Activated T-helper 1 cell treated with anti-CD3 and anti-CD28 coated beads, Interleukin-2, amount 50 U/mL, for 16 hours (primary cell): ENCODE results near the gene CHAF1A.

ENCODE experiments used
- DNase-seq, 2 donors: peaks; one replicate each; pipeline ENCODE4 v3.0.0-alpha.2; 2020; ENCODE audit warnings: low read depth in 1 of 2, low spot score in 1 of 2

The CHAF1A gene

DNA sequence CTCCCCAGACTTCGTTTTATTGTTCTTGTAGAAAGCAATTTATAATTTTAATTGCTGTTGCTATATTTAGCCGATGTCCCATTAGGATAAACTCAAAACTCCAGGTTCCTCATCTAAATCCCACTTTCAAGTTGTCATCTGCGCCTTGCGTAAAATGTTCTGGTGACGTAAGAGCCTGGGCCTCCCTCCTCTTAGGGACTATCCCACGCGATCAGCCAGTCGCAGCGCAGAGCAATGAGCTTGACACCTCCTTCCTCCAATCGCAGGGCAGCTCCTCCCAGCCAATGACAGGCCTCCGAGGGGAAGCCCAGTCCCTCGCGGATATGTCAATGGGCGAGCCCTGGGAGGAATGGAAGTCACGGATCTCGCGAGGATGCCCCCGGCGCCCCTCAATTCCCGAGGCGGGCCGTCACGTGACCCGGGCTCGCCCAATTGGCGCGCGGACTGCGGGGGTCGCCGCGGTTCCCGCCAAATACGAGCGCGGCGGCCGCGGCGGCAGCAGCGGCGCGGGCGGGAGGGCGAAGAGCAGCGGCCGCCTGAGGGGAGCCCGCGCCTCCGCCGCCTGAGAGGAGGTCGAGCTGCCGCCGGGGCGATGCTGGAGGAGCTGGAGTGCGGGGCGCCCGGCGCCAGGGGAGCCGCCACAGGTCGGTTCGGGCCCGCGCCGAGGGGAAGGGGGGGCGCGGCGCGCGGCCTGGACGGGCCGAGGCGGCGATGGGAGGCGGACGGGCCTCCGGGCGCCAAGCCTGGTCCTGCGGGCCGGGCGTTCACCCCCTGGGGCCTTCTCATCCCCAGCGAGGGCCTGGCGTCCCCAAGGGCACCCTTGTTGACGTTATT, at the start of gene CHAF1A:
Gene CHAF1A, plus strand, starts transcription at position 470 of the 834 bp plus-strand sequence. Its CDS starts 123 bp downstream, at position 593.
- peak; percentile 96 to 98 for DNase-seq

GRCh38 chr19:4352701-4353121, 49.7 kb upstream of the CHAF1A start:
- DNase-seq, result peak in 1 of 2 donors; percentile 37

DNA sequence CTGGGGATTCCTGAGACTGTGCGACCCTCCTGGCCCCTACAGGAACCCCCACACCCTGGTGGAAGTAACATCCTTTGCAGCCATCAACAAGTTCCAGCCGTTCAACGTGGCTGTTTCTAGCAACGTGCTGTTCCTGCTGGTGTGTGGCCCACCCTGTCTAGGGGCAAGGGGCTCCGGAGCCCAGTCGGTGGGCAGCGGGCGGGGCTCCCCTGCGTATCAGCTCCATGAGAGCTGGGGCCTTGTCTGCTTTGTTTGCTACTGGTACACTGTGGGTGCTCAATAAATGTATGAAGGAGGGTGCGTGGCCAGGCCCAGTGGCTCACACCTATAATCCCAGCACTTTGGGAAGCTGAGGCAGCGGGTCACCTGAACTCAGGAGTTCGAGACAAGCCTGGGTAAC, 48.2 kb upstream of the CHAF1A start:
- DNase-seq, result no peak

DNA sequence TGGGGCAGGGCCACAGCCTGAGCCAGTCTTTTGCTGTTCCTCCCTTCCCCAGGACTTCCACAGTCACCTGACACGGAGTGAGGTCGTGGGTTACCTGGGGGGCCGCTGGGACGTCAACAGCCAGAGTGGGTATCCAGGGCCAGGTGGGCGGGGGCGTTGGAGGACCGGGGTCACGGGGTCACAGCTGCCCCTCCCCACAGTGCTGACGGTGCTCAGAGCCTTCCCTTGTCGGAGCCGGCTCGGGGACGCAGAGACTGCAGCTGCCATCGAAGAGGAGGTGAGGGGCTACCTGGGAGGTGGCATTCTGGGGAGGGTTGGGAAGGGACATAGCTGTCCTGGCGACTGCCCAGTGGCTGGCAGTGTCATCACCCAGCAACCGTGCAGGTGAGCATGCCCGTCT, 47.5 kb upstream of the CHAF1A start:
- DNase-seq, result no peak

DNA sequence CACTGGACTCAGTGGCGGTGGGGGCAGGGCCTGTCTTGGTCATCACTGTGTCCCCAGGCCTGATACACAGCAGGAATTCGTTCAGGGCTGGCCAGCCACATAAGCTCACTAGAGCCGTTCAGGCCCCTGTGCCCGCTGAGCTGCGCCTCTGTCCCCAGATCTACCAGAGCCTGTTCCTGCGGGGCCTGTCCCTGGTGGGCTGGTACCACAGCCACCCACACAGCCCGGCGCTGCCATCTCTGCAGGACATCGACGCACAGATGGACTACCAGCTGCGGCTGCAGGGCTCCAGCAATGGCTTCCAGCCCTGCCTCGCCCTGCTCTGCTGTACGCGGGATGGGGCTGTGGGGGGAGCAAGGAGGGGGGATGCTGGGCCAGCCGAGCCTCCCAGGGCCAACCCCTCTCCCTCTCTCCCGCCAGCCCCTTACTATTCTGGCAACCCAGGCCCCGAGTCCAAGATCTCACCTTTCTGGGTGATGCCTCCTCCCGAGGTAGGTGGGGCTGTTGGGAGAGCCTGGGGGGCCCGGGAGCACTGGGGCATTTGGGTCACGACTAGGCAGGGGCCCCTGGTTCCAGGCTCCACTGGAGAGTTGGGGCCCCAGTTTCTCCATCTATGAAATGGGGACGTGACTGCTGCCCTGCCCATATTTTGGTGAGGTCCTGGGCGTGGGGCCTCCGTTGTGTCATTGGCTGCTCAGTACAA, 45.2 kb upstream of the CHAF1A start:
- no peak for DNase-seq

- no peak for DNase-seq
These were observed 44.5 kb upstream of the CHAF1A start for GRCh38 chr19:4357921-4358326.

DNA sequence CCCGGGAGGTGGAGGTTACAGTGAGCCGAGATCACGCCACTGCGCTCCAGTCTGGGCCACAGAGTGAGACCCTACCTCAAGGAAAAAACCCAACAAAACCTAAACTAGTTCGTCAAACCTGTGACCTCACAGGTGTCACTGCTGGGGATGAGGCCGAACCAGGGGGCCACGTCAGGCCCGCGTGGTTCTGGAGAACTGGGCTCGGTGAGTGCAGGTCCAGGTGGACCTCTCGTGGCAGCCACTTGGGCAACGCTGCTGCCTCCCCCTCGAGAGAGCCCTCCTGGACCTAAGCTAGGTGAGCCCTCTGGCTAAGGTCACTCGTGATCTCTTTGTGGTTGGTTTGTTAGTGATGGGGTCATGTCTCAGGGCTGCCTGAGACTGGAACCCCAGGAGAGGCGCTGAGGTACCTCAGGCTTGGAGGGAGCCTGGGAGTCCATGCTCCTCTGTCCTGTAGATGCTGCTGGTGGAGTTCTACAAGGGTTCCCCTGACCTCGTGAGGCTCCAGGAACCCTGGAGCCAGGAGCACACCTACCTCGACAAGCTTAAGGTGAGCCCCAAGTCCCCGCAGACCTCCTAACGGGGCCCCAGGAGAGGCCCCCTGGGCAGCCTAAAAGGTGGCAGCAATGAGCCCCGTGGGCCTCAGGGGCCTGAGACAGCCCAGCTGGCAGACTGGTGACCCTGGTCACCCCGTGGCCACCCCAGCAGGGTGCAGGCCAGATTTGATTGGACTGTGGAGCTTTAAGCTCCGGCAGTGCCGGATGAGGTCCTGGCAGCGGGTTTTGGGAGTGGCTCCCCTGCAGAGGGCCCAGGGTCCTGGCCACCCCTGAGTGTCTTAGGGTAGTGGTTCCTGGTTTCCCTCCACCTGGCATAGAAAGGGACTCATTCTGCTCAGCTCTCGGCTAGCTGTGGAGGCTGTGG, 43.5 kb upstream of the CHAF1A start:
- DNase-seq, result no peak

GRCh38 chr19:4359627-4360000, 42.8 kb upstream of the CHAF1A start:
- no peak for DNase-seq

DNA sequence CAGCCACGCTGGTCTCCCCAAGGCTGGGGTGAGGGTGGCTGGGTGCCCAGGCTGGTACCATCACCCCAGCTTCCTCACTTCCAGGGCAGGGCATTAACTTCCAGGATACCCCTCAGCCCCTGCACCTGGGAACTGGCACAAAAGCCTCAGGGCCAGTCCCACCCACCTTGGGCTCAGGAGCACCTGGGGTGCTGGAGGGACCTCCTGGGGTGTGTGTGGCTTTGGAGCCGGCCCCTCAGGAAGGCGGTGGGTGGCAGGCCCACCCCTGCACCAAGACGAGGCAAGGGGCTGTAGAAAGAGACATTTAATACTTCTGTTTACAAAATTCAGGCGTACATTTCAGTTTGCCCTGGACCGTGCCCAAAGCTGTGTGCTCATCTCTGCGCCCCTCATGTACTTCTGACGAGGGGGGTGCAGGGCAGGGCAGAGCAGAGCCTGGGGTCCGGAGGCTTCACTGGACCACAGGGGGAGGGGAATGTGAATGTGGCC, 42.3 kb upstream of the CHAF1A start:
- DNase-seq, result no peak

- DNase-seq, result no peak
These were observed 41.7 kb upstream of the CHAF1A start for GRCh38 chr19:4360641-4361151.

GRCh38 chr19:4361152-4362046, 41.0 kb upstream of the CHAF1A start:
- DNase-seq, result no peak

- DNase-seq, result no peak
These were observed 40.2 kb upstream of the CHAF1A start for GRCh38 chr19:4362101-4362828.

DNA sequence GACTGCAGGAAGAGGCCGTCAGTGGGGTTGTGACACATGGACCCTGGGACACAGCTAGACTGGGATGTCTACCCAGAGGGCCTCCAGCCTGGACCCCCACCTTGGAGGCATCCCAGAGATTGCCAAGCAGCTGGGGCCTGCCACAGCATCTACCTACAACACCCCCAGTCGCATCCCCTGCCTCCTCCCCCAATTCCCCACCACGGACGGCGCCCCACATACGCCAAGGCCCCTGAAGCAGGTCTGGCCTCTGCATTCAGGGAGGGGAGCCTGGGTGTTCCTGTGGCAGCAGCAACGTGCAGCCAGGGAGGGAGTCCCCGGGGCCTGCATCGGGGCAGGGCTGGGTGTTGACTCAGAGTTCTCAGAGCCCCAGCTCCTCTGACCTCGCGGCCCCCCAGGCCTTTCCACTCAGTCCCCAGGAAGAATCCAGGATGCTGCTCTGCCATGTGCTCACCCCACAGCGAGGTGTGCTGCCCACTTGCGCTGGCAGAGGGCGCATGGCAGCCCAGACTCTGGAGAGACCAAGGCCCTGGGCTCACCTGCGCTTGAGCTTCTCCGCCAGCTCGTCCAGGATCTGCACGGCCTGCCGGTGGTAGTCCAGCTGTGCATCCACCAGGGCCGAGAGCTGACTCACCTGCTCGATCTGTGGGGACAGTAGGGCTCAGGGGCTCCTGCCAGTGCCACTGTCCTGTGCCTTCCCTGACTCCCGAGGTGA, 39.5 kb upstream of the CHAF1A start:
- no peak for DNase-seq

GRCh38 chr19:4363571-4364304, 38.7 kb upstream of the CHAF1A start:
- DNase-seq, result no peak

DNA sequence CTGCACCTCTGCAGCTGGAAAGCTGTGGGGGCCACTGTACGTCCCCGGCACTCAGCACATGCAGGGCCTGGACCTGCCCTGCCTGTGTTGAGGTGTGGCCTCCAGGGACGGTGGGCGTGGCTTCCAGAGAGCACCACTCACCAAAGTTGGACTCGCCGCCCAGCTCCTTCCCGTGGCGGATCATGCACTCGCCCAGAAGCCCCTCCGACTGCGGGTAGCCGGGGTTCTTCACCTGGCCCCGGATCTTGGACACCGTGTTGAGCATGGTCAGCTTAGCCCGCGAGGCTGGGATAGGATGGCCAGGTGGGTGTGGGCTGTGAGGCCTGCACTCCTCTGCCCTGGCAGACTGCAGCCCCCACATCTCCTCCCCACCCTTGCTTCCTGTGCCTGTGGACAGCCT, 37.1 kb upstream of the CHAF1A start:
- no peak for DNase-seq

GRCh38 chr19:4365791-4366665, 36.4 kb upstream of the CHAF1A start:
- DNase-seq, result no peak
